Esophagus squamous epithelium (tissue), 4 donors: ENCODE results near the gene APOL1.

Experiments used
- CTCF ChIP-seq, 6 experiments: fragments of 450-650 bp in 4 of 6; fragments of 200-600 bp in 2 of 6; sonication (generic) in 2 of 6; IDR thresholded peaks; one replicate each; pipeline ENCODE4 v1.5.1; 2016 to 2019; ENCODE audit warnings: antibody characterized with exemption in 6 of 6, mild to moderate bottlenecking in 4 of 6, moderate library complexity in 4 of 6
- POLR2A ChIP-seq, 4 donors: fragments of 450-650 bp; IDR thresholded peaks; one replicate each; pipeline ENCODE4 v1.6.1; 2017; ENCODE audit warnings: antibody characterized with exemption in 4 of 4, mild to moderate bottlenecking in 4 of 4, moderate library complexity in 3 of 4

GRCh38 chr22:36245805-36246356 lies 7.1 kb upstream of the APOL1 start:
- TF ChIP-seq CTCF (IDR thresholded peaks at IDR 0.05): no peak
- no peak for TF ChIP-seq POLR2A (IDR thresholded peaks at IDR 0.05)
